ENCODE measurements around the gene CLNS1A. TPM values are rescaled to one million over a fixed set of nuclear protein-coding genes. Genes with fewer than 3 reads are reported as not detected.
A peak's percentile ranks its signal among the peaks of the same experiment; 100 is the strongest.

The CLNS1A gene
- polyA plus RNA-seq, 1 donor = 165 TPM

- no peaks in the 10 kb centered on the region for H3K4me1 ChIP-seq (ENCODE audit: control insufficient read depth, insufficient read depth, low read length)
- no peaks in the 10 kb centered on the region for H3K9me3 ChIP-seq (ENCODE audit: control insufficient read depth, low read depth, low read length)
- no peaks in the 10 kb centered on the region for H3K27me3 ChIP-seq (ENCODE audit: control insufficient read depth, insufficient read depth, low read length)
- WGBS (ENCODE audit: insufficient coverage, low lambda C conversion rate) = 100% methylated on average over 1 of the region's 4 CpGs
- H3K36me3 ChIP-seq (ENCODE audit: control insufficient read depth, insufficient read depth, low read length) = peaks cover 22% of the 10 kb centered on the region
- no peak overlapping the region for H3K4me3 ChIP-seq (ENCODE audit: low read length)
- DNase-seq = no peak
- no peak overlapping the region for H3K27ac ChIP-seq (ENCODE audit: low read length)
Measured at GRCh38 chr11:77630157-77630710, 7.4 kb downstream of the CLNS1A start.

GRCh38 chr11:77619576-77620198 lies 17.9 kb downstream of the CLNS1A start:
- peak; percentile 31 to 39 for DNase-seq
- Histone ChIP-seq H3K4me1 (ENCODE audit: control insufficient read depth, insufficient read depth, low read length) (no peaks in the 10 kb centered on the region), H3K9me3 (ENCODE audit: control insufficient read depth, low read depth, low read length) (no peaks in the 10 kb centered on the region), H3K36me3 (ENCODE audit: control insufficient read depth, insufficient read depth, low read length) (peaks cover 50% of the 10 kb centered on the region), H3K27ac (ENCODE audit: low read length) (no peak overlapping the region), H3K27me3 (ENCODE audit: control insufficient read depth, insufficient read depth, low read length) (no peaks in the 10 kb centered on the region), H3K4me3 (ENCODE audit: low read length) (no peak overlapping the region)
- no CpG with 5 or more reads among the region's 3 CpGs for WGBS (ENCODE audit: insufficient coverage, low lambda C conversion rate)

- Histone ChIP-seq H3K4me3 (ENCODE audit: low read length) (no peak overlapping the region), H3K4me1 (ENCODE audit: control insufficient read depth, insufficient read depth, low read length) (no peaks in the 10 kb centered on the region), H3K27ac (ENCODE audit: low read length) (no peak overlapping the region), H3K36me3 (ENCODE audit: control insufficient read depth, insufficient read depth, low read length) (peaks cover 42% of the 10 kb centered on the region), H3K27me3 (ENCODE audit: control insufficient read depth, insufficient read depth, low read length) (no peaks in the 10 kb centered on the region), H3K9me3 (ENCODE audit: control insufficient read depth, low read depth, low read length) (no peaks in the 10 kb centered on the region)
- WGBS (ENCODE audit: insufficient coverage, low lambda C conversion rate) = 90% methylated on average over 3 of the region's 3 CpGs
- no peak for DNase-seq
Measured at GRCh38 chr11:77617892-77618291, 19.7 kb downstream of the CLNS1A start.

GRCh38 chr11:77611921-77612320 lies 25.7 kb downstream of the CLNS1A start:
- H3K27me3 ChIP-seq (ENCODE audit: control insufficient read depth, insufficient read depth, low read length) = no peaks in the 10 kb centered on the region
- no peak for DNase-seq
- no peak overlapping the region for H3K27ac ChIP-seq (ENCODE audit: low read length)
- H3K4me1 ChIP-seq (ENCODE audit: control insufficient read depth, insufficient read depth, low read length) = no peaks in the 10 kb centered on the region
- no peak overlapping the region for H3K4me3 ChIP-seq (ENCODE audit: low read length)
- H3K36me3 ChIP-seq (ENCODE audit: control insufficient read depth, insufficient read depth, low read length) = peaks cover 42% of the 10 kb centered on the region
- H3K9me3 ChIP-seq (ENCODE audit: control insufficient read depth, low read depth, low read length) = no peaks in the 10 kb centered on the region

GRCh38 chr11:77609234-77609633 lies 28.4 kb downstream of the CLNS1A start:
- WGBS (ENCODE audit: insufficient coverage, low lambda C conversion rate) = no CpG with 5 or more reads among the region's 1 CpG
- no peak overlapping the region for H3K4me3 ChIP-seq (ENCODE audit: low read length)
- H3K27me3 ChIP-seq (ENCODE audit: control insufficient read depth, insufficient read depth, low read length) = no peaks in the 10 kb centered on the region
- H3K36me3 ChIP-seq (ENCODE audit: control insufficient read depth, insufficient read depth, low read length) = peaks cover 24% of the 10 kb centered on the region
- H3K27ac ChIP-seq (ENCODE audit: low read length) = no peak overlapping the region
- H3K4me1 ChIP-seq (ENCODE audit: control insufficient read depth, insufficient read depth, low read length) = no peaks in the 10 kb centered on the region
- DNase-seq = no peak
- no peaks in the 10 kb centered on the region for H3K9me3 ChIP-seq (ENCODE audit: control insufficient read depth, low read depth, low read length)

- Histone ChIP-seq H3K27me3 (ENCODE audit: control insufficient read depth, insufficient read depth, low read length) (no peaks in the 10 kb centered on the region), H3K9me3 (ENCODE audit: control insufficient read depth, low read depth, low read length) (no peaks in the 10 kb centered on the region), H3K27ac (ENCODE audit: low read length) (no peak overlapping the region), H3K4me1 (ENCODE audit: control insufficient read depth, insufficient read depth, low read length) (peaks cover 19% of the 10 kb centered on the region), H3K36me3 (ENCODE audit: control insufficient read depth, insufficient read depth, low read length) (peaks cover 4% of the 10 kb centered on the region), H3K4me3 (ENCODE audit: low read length) (no peak overlapping the region)
- no peak for DNase-seq
- WGBS (ENCODE audit: insufficient coverage, low lambda C conversion rate) = 100% methylated on average over 1 of the region's 2 CpGs
Measured at GRCh38 chr11:77604281-77604680, 33.3 kb downstream of the CLNS1A start.

GRCh38 chr11:77602381-77603088 lies 35.1 kb downstream of the CLNS1A start:
- peaks cover 3% of the 10 kb centered on the region for H3K36me3 ChIP-seq (ENCODE audit: control insufficient read depth, insufficient read depth, low read length)
- WGBS (ENCODE audit: insufficient coverage, low lambda C conversion rate) = 29% methylated on average over 1 of the region's 3 CpGs
- H3K4me3 ChIP-seq (ENCODE audit: low read length) = no peak overlapping the region
- no peaks in the 10 kb centered on the region for H3K9me3 ChIP-seq (ENCODE audit: control insufficient read depth, low read depth, low read length)
- DNase-seq = peak; percentile 64 to 85
- peak overlapping the region; percentile 80 for H3K27ac ChIP-seq (ENCODE audit: low read length)
- H3K4me1 ChIP-seq (ENCODE audit: control insufficient read depth, insufficient read depth, low read length) = peaks cover 19% of the 10 kb centered on the region
- H3K27me3 ChIP-seq (ENCODE audit: control insufficient read depth, insufficient read depth, low read length) = no peaks in the 10 kb centered on the region

GRCh38 chr11:77598195-77598594 lies 39.4 kb downstream of the CLNS1A start:
- Histone ChIP-seq H3K4me3 (ENCODE audit: low read length) (no peak overlapping the region), H3K27me3 (ENCODE audit: control insufficient read depth, insufficient read depth, low read length) (no peaks in the 10 kb centered on the region), H3K36me3 (ENCODE audit: control insufficient read depth, insufficient read depth, low read length) (no peaks in the 10 kb centered on the region), H3K27ac (ENCODE audit: low read length) (no peak overlapping the region), H3K9me3 (ENCODE audit: control insufficient read depth, low read depth, low read length) (no peaks in the 10 kb centered on the region), H3K4me1 (ENCODE audit: control insufficient read depth, insufficient read depth, low read length) (peaks cover 21% of the 10 kb centered on the region)
- DNase-seq = no peak
- WGBS (ENCODE audit: insufficient coverage, low lambda C conversion rate) = 100% methylated on average over 1 of the region's 2 CpGs

- no peak overlapping the region for H3K4me3 ChIP-seq (ENCODE audit: low read length)
- no peak overlapping the region for H3K27ac ChIP-seq (ENCODE audit: low read length)
- H3K9me3 ChIP-seq (ENCODE audit: control insufficient read depth, low read depth, low read length) = no peaks in the 10 kb centered on the region
- peaks cover 10% of the 10 kb centered on the region for H3K4me1 ChIP-seq (ENCODE audit: control insufficient read depth, insufficient read depth, low read length)
- no peaks in the 10 kb centered on the region for H3K36me3 ChIP-seq (ENCODE audit: control insufficient read depth, insufficient read depth, low read length)
- DNase-seq = no peak
- whole genome bisulfite sequencing (ENCODE audit: insufficient coverage, low lambda C conversion rate) = 100% methylated on average over 1 of the region's 2 CpGs
- H3K27me3 ChIP-seq (ENCODE audit: control insufficient read depth, insufficient read depth, low read length) = no peaks in the 10 kb centered on the region
Measured at GRCh38 chr11:77596626-77597025, 41.0 kb downstream of the CLNS1A start.

- Histone ChIP-seq H3K27me3 (ENCODE audit: control insufficient read depth, insufficient read depth, low read length) (no peaks in the 10 kb centered on the region), H3K36me3 (ENCODE audit: control insufficient read depth, insufficient read depth, low read length) (no peaks in the 10 kb centered on the region), H3K4me3 (ENCODE audit: low read length) (no peak overlapping the region), H3K27ac (ENCODE audit: low read length) (peak overlapping the region; percentile 49), H3K4me1 (ENCODE audit: control insufficient read depth, insufficient read depth, low read length) (peaks cover 6% of the 10 kb centered on the region), H3K9me3 (ENCODE audit: control insufficient read depth, low read depth, low read length) (no peaks in the 10 kb centered on the region)
- DNase-seq = peak in 1 of 2 donors; percentile 66
Measured at GRCh38 chr11:77593883-77594282, 43.7 kb downstream of the CLNS1A start.

Data from large intestine (tissue), 3 donors.